ENCODE results near the gene API5.

DNA sequence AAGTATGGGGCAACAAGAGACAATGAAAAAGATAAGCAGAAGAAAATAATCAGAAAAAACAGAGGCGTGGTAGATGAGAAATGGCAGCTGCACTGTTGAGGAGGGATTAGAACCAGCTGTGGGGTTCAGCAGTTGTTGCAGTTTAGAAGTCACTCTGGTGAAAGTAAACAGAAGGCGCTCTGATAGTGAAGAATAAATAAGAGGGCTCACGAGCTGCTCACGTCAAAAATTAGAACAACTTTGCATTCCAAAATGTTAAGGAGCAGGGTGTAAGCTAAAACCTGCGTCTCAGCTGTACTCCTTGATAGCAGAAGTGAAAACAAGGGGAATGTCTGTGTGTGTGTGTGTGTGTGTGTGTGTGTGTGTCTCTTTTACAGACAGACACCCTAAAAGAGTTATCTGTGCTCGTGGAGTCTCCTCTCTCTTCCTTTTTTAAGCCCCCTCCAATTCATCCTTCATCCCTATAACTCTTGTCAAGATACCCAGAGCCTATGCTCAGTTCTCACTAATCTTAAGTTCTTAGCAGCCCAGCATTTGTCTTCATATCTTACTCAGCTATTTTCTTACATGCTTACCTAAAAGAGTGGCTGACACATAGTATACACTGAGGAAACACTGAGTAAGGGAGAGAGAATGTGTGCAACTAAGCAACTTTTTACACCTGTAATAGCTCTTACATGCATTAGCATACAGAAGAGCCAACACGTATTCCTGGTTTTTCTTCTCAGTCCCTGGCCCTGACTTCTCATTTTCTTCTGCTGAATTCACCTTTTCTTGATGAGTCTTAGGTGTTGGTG, 55.8 kb downstream of the API5 start:
- TF ChIP-seq OSR1 (CRISPR knock-in tag; IDR thresholded peaks at IDR 0.05) = no peak
- TF ChIP-seq ARNTL (CRISPR knock-in tag; IDR thresholded peaks at IDR 0.05; ENCODE audit: borderline replicate concordance, low read depth) = no peak
- no peak for TF ChIP-seq ESRRG (CRISPR knock-in tag; IDR thresholded peaks at IDR 0.05)
- TF ChIP-seq, protein P1, sequence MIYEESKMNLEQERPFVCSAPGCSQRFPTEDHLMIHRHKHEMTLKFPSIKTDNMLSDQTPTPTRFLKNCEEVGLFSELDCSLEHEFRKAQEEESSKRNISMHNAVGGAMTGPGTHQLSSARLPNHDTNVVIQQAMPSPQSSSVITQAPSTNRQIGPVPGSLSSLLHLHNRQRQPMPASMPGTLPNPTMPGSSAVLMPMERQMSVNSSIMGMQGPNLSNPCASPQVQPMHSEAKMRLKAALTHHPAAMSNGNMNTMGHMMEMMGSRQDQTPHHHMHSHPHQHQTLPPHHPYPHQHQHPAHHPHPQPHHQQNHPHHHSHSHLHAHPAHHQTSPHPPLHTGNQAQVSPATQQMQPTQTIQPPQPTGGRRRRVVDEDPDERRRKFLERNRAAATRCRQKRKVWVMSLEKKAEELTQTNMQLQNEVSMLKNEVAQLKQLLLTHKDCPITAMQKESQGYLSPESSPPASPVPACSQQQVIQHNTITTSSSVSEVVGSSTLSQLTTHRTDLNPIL (CRISPR knock-in tag; IDR thresholded peaks at IDR 0.05; ENCODE audit: low read depth) = no peak
- TF ChIP-seq CSRNP3 (CRISPR knock-in tag; IDR thresholded peaks at IDR 0.05) = no peak
- no peak for TF ChIP-seq POU6F1 (CRISPR knock-in tag; IDR thresholded peaks at IDR 0.05; ENCODE audit: borderline replicate concordance, low read depth)
